ENCODE data around the gene FAM187B.
"Not testable (repeated sequence)": the region's sequence is repeated elsewhere in the genome, so short reads cannot be mapped to it uniquely, and the experiment has no call there.

FAM187B gene

DNA sequence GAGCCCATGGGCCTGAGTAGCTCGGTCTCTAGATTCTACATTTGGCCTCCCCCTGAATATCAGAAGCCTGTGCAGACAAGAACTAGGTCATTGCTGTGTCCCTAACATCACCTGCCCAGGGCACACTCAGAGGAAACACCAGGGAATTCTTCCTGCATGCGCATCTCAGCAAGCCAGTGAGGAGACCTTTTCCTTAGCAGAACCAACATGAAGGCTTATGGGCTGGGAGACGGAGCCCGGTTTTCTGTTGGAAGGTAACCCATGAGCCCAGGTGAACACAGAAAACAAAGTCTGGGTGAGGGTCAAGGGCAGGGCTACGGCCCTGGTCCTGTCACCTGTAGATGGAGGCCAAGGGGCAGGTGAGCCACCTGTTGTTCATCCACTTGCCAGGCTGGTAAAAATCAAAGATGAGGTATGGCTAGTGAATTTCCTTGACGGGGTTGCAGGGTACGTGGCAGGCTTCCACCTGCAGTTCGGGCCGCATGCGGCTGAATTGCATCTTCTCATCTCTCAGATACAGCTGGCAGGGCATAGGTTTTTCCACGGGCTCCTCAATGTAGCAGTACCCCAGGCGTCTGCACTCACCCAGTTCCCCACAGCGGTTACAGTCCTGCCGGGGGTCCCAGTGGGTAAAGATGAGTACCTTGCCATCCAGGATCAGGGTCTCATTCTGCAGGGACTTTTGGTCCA is 3.6 kb upstream of the FAM187B start:
- DNase-seq = no peak

DNA sequence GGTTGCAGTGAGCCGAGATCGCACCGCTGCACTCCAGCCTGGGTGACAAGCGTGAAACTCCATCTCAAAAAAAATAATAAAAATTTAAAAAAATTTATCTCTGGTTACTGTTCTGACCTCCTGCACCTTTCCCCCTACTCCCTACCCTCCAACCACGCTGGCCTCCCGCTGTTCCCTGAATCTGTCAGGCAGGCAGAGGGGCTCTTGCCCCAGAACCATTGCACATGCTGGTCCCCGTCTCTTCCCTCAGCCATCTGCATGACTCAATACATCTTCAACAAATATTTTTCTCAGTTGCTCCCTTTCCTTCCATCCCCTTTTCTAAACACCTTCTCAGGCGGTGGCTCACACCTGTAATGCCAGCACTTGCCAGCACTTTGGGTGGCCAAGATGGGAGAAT is 1.1 kb upstream of the FAM187B start:
- DNase-seq = peak; percentile 1

GRCh38 chr19:35226748-35227147 is 1.8 kb downstream of the FAM187B start:
- DNase-seq = peak; percentile 1

- DNase-seq = peak; percentile 1
Observed at GRCh38 chr19:35225951-35226350, 2.6 kb downstream of the FAM187B start.

- DNase-seq = peak; percentile 3
Observed at GRCh38 chr19:35224681-35225571, 3.6 kb downstream of the FAM187B start.

DNA sequence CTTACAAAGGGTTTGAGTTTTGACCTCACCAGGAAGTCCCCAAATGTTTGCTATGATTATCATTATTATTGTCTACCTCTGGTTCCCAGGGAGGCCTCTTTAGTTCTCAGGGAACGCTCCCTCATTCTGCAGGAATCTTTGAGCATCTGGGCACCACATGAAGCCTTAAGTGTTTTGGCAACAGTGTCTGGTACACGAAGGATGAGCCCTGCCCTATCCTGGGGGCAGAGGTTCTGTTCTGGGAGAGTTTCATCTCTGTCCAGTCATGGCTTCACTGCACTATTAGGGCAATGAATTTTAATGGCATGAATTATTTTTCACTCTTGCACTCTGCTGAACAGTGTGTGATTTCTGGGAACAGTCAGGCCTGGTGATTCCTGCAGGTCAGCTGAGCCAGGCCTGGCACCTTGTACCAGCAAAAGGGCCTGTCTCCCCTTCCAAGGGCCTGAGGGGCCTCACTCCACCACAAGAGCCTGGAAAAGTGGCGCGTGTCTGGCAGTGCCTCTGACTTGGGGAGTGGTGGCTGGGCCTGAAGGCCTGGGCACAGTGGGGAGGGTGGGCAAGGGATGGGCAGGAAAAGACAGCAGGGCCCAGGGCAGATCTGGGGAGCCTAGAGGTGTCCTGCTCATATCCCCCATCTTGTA is 4.6 kb downstream of the FAM187B start:
- peak; percentile 1 for DNase-seq

DNA sequence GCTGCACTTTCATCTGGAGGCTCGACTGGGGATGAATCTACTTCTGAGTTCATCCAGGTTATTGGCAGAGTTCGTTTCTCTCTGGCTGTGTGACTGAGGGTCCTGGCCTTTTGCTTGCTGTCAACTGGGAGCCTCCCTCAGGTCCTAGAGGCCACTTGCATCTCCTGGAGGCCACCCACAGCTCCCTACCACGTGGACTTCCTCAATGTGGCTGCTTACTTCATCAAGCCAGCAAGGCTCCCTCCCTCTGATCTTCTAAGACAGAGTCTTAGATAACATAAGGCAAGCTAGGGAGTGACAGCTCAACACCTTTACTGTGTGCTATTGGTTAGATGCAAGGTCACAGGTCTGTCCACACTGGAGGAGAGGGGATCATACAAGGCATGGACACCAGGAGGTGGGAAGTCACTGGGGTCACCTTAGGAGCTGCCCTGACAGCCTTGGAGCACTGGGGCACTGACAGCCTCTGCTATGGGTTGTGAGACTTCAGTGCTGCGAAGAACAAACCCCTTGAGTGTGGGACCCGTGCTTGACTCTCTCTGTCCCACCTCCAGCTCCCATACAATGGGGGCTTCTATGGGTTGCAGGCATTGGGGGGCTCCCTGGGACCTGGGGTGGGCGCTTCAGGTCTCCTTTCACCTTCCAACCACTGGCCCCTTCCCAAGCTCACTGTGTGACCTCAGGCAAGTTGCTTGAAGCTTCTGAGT is 5.3 kb downstream of the FAM187B start:
- DNase-seq = peak; percentile 2

GRCh38 chr19:35222373-35223015 is 6.0 kb downstream of the FAM187B start:
- no peak for DNase-seq

- DNase-seq = not testable (repeated sequence)
Observed at GRCh38 chr19:35220973-35221590, 7.5 kb downstream of the FAM187B start.

DNA sequence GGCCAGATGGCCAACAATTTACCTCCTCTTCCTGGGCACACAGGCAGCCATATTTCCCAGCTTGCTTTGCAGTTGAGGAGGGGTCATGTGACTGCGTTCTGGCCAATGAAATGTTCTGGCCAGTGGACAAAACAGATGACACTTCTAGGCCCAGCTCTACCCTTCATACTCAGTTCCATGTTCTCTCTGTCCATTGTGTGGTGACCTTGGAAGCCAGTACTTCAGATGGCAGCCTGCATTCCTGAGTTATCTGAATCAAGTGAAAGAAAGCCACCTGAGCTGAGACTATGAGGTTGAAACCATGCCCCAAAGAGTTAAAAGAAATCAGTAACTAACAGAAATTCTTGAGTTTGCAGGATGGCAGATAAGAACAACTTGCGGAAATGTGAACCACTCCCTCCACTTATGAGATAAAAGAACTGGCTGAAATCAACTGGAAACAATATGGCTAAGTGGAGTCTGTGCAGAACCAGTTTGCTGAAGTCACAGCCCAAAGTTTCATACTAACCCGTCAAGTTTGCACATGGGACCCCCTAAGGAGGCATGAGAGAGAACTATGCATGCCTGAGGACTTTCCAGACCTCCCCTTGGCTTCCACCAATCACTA is 8.1 kb downstream of the FAM187B start:
- no peak for DNase-seq

- no peak for DNase-seq
Observed at GRCh38 chr19:35219008-35219407, 9.5 kb downstream of the FAM187B start.

DNA sequence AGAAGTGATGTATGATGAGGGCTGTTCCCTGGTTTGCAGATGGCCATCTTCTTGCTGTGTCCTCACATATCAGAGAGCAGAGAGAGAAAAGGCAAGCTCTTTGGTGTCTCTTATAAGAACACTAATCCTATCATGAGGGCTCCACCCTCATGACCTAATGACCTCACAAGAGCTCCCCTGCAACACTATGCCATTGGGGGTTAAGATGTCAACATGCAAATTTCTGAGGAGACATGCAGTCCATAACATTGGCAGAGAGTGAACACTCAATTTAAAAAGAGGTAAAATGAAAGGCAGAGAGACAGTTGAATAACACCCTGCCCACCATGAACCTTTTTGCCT is 10.9 kb downstream of the FAM187B start:
- DNase-seq = no peak

DNA sequence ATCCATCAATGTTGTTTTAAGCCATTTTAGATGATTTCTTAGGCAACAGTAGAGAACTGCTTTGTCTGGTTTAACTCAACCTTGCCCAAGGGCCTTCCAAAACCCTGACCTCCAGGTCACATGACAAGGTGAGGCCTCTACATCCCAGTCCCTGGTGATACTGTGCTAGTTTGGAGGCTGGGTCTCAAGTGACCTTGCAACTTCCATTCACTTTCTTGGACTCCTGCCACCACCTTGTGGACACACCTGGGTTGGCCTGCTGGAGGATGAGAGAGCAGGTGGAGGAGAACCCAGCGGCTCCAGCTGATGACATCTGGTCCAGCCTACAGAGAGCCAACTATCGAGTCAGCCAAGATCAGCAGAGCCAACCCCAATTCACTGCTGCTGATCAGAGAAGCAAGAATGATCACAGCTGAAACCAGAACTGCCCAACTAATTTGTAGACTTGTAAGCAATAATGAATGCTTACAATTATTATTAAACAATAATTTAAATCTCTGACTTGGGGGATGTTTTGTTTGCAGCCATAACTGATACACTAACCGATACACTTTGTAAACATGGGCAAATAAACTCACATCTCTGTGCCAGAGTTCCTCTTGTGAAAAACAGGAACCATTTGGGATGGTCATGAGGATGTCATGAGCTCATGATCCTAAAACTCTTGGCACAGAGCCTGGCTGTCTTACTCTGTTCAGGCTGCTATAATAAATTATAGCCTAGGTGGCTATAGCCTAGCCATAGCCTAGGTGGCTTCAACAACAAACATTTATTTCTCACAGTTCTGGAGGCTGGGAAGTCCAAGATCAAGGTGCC is 11.5 kb downstream of the FAM187B start:
- DNase-seq = peak; percentile 46

- DNase-seq = no peak
Observed at GRCh38 chr19:35216016-35216832, 12.3 kb downstream of the FAM187B start.

- no peak for DNase-seq
Observed at GRCh38 chr19:35214766-35215422, 13.6 kb downstream of the FAM187B start.

DNA sequence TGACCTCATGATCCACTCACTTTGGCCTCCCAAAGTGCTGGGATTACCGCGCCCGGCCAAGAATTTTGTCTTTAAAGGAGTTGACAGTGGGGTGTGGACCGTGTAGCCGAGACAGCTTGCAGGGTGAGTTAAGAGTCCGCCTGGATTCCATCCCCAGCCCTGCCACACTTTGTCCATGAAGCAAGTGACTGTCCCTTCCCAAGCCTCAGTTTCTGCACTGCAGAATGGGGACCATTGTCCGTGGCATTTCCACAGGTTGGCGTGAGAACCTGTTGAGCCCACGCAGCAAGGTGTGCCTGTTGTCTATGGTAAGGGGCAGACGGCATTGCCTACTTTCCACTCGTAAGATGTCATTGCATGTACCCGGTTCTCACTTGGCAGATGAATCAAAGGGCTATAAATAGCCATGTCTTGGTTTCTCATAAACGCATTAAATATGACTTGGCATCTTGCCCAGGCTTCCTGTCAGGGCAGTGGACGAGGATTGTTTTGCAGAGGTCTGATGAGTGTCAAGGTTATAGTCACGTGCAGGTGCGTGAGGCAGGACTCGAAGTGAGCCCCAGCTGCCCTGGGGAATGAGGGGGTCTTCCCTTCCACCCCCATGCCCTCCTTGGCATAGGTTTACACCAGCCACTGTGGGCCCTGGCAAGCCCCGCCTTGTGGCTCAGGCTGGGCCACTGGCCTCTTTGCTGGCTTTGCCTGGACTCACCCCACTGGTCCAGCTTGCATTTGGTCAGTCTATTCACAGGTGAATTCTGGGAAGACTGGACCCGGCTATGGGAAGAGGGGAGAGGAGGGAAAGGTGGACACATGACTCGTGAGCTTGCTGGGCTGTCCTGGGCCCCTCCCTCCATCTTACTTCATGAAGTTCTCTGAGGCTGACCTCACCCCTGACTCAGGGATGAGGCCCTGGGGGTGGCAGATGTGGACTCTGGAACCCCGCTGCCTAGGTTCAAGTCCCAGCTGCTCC is 14.6 kb downstream of the FAM187B start:
- peak; percentile 87 for DNase-seq

DNA sequence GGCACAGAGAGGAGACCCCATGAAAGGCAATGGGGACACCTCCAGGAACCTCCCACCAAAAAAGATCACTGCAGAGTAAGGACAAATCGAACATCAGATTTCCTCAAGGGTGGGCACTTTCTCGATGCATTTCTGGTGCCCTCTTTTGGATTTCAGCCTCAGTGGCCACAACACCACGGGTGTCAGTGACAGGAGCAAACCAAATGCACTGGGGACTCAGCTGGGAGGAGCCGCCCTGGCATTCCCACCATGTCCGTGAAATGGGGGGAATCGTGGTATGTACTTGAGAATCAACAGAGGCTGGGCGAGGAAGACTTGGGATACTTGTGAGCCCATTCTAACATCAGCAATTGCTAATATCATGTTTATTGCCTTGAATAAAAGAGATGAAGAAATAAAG is 16.3 kb downstream of the FAM187B start:
- DNase-seq = no peak

Data from stimulated activated CD4-positive, alpha-beta T cell treated with anti-CD3 and anti-CD28 coated beads, Interleukin-4, amount 100 ng/mL, for 24 hours (primary cell).